ENCODE measurements around the gene SERINC5.

The SERINC5 gene

DNA sequence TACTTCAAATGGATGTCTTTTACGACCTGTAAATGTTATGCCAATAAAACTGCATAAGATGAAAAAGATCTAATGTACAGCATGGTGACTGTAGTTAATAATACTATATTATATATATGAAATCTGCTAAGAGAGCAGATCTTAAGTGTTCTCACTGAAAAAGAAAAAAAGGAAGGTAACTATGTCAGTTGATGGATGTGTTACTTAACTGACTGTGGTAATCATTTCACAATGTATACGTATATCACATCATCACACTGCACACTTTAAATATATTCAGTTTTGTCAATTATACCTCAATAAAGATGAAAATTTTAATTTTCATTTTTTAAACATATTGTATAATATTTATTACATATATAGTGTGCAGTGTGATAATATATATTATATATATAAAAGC is 188.8 kb downstream of the SERINC5 start:
- TF ChIP-seq, protein P1, sequence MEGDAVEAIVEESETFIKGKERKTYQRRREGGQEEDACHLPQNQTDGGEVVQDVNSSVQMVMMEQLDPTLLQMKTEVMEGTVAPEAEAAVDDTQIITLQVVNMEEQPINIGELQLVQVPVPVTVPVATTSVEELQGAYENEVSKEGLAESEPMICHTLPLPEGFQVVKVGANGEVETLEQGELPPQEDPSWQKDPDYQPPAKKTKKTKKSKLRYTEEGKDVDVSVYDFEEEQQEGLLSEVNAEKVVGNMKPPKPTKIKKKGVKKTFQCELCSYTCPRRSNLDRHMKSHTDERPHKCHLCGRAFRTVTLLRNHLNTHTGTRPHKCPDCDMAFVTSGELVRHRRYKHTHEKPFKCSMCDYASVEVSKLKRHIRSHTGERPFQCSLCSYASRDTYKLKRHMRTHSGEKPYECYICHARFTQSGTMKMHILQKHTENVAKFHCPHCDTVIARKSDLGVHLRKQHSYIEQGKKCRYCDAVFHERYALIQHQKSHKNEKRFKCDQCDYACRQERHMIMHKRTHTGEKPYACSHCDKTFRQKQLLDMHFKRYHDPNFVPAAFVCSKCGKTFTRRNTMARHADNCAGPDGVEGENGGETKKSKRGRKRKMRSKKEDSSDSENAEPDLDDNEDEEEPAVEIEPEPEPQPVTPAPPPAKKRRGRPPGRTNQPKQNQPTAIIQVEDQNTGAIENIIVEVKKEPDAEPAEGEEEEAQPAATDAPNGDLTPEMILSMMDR (conservative IDR thresholded peaks at IDR 0.05; ENCODE audit: control insufficient read depth, insufficient read depth, low read depth, low read length) = no peak
- H3K4me3 ChIP-seq (ENCODE audit: control insufficient read depth, low read depth, low read length) = no peak overlapping the region
- DNase-seq (ENCODE audit: low read depth) = no peak

DNA sequence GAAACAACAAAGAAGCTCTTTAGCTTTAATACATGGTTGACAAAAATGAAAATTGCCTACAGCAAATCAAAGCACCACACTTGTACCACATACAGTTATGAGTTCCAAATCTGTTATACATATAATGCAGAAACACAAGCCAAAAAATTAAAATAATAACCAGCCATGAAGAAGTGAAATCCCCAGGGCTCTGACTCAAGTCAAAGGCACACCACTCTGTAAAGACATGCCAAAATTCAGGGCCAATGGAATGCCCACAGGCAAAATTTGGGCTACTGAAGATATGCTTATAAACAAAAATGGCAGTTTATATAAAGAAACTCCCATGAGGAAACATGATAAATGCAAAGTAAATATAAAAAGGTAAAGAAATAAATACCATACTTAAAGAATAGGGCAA is 191.7 kb downstream of the SERINC5 start:
- no peak for DNase-seq (ENCODE audit: low read depth)
- TF ChIP-seq, protein P1 (conservative IDR thresholded peaks at IDR 0.05; ENCODE audit: control insufficient read depth, insufficient read depth, low read depth, low read length) = no peak

More for the DNA sequence above, 191.7 kb downstream of the SERINC5 start:
- no peak overlapping the region for H3K4me3 ChIP-seq (ENCODE audit: control insufficient read depth, low read depth, low read length)
